Caki2 (cell line): ENCODE data around the gene SUSD3. TPM values are rescaled to one million over a fixed set of nuclear protein-coding genes. Genes with fewer than 3 reads are reported as not detected.
A peak's percentile ranks its signal among the peaks of the same experiment; 100 is the strongest.
"Not testable (repeated sequence)": the region's sequence is repeated elsewhere in the genome, so short reads cannot be mapped to it uniquely, and the experiment has no call there.

Source experiments
- DNase-seq: peaks from one replicate; pipeline ENCODE4 v3.0.0-alpha.2; 2015; ENCODE audit warnings: low read depth
- in situ Hi-C: cut with HindIII; loops from 2 replicates; pipeline ENCODE4 v1.10.0; 2016; ENCODE audit warnings: low sequenced_read_pairs, low pct_unique_long_range_greater_than_20kb, mixed read lengths
- total RNA-seq: library from RNA; depleted of rRNA; stranded (reverse); fragments of >200 nt; shearing (Covaris generic); gene quantifications from 2 replicates; pipeline ENCODE4 v1.2.3, GENCODE V29; 2014; ENCODE audit warnings: low replicate concordance

The SUSD3 gene
- total RNA-seq, 1 experiment from 2014 or later, result not detected

DNA sequence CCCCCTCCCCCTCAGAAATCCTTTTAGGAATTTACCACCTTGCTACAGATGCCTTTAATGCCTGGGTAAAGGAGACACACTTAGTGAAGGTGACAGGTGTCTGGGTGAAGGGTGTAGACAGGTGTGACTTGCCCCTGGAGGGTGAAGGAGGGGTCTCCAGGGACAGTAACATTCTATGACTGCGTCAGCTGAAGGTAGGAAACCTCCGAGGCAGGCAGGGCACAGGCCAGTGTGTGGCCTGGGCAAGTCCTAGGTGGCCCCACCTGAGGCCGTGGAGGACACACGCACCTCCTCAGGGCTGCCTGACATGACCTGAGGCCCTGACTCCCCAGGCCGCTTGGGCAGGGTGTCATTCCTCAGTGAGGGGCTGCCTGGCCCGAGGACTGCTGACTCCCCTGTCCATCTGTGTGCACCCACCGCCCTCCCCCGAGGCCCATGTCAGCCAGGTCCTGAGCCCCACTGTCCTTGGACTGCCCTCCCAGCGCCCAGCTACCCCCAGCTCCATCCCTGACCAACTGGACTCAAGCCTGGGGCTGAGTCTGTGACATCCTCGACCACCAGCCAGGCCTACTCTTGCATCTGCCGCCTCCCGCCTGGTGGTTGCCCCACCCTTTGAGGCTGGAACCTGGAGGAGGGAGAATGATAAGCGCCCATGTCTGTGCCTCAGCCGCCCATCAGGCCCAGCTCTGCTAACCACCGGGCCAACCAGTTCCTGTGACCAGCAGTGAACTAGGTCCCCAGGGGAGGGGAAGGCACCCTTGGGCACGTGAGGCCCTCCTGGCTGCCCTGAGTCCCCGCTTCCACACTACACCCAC, 55.9 kb downstream of the SUSD3 start:
- in situ Hi-C loops, result no loop called here
- DNase-seq, result no peak

DNA sequence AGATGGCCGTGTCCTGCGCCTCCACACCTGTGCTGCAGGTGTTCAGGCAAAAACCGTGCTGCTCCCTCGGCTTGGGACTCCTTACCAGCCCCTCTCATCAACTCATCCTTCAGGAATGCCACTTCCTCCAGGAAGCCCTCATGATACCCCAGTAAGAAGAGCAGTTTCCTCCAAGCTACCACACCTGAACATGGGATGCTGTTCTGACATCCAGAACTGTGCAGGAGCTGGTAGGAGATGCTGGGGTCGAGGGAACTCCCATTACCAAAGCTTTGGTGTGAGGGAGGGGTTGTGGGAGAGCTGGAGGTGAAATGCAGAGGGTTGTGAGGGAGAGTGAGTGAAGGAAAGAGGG, 56.5 kb downstream of the SUSD3 start:
- DNase-seq, result no peak
- in situ Hi-C loops, result no loop called here

DNA sequence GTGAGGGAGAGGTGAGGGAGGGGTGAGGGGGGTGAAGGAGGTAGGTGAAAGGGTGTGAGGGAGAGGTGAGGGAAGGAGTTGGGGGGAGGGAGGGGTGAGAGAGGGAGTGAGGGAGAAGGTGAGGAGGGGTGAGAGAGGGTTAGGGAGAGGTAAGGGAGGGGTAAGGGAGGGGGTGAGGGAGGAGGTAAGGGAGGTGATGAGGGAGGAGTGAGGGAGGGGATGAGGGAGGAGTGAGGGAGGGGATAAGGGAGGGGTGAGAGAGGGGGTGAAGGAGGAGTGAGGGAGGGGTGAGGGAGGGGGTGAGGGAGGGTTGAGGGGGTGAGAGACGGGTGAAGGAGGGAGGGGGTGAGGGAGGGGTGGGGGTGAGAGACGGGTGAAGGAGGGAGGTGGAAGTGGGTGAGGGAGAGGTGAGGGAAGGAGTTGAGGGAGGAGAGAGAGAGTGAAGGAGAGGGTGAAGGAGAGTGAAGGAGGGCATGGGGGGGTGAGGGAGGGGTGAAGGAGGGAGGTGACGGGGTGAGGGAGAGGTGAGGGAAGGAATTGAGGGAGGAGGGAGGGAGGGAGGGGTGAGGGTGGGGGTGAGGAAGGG, 57.1 kb downstream of the SUSD3 start:
- no peak for DNase-seq
- in situ Hi-C loops, result no loop called here

DNA sequence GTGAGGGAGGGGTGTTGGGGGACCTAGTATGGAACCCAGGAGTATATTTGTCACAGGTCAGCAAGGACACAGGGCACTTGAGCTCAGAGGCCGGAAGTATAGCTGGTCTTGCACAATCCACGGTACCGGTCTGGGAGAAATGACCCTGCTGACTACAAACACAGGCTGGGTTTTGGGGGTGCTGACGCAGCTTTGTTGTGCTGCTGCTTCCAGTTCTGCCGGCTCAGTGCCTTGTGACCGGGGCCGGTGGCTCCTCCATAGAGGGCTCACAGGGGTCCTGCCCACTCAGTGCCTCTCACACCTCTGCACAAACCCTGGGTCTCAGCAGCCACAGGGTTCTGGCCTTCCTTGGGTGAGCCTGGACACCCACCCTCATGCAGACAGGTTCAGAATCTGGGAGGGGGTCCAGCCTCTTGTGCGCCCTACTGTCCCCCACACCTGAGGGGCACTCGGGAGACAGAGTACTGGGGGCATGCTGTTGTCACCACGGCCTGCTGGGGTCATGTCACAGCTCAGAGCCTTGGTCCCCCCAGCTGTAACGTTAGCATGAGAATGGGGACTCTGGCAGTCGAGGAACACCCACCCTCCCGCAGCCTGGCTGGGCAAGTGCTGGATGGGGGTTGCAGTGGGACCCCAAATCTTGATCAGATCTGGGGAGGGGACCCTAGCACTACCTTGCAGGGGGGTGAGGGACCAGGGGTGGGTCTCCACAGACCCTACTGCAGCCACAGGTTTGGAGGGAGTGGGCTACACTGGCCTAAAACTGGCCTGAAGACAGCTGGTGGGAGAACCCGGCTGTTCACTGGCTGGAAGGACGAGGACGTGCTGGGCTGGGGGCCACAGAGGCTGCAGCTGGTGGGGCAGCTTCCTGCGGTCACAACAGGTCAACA, 57.8 kb downstream of the SUSD3 start:
- in situ Hi-C loops, result no loop called here
- no peak for DNase-seq

DNA sequence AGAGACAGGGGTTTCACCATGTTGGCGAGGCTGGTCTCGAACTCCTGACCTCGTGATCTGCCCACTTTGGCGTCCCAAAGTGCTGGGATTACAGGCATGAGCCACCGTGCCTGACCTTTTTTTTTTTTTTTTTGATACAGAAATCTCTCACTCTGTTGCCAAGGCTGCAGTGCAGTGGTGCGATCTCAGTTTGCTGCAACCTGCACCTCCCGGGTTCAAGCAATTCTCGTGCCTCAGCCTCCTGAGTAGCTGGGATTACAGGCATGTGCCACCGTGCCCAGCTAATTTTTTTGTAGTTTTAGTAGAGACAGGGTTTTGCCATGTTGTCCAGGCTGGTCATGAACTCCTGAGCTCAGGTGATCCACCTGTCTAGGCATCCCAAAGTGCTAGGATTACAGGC, 59.0 kb downstream of the SUSD3 start:
- in situ Hi-C loops, DNase-seq: not testable (repeated sequence)

DNA sequence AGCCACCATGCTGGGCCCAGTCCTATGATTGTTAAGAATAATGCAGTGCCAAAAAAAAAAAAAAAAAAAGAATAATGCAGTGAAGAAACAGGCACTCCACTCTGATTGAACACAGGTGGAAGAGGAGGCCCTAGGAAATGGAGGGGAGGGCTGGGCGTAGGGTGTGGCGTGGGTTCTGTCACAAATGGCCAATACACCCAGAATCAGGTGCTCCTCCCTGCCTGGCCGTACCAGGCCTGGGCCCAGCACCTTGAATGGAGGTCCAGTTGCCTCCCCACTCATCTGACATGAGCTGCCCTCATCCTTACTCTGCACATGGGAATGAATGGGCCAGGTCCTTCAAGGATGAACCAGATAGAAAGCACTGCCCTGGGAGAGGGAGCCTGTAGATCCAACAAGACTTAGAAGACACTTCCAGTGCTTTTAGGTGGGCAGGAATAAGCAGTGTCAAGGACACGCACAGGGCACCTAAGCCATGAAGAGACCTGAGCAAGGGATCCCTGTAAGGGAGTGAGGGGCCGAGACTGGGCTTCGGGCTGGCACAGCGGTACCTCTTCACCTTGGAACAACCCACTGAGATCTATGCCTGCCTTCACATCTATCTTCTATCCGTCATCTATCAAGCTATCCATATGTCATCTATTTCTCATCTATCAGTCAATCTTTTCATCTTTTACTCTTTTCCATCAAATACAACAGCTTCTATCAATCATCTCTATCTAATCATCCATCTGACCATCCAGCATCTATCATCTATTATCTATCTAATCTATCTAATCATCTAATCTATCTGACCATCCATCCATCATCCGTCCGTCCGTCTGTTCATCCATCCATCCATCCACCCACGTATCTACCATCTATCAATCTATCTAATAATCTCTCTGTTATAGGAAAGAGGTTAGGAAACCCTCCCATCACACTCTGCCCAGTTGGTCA, 59.7 kb downstream of the SUSD3 start:
- DNase-seq, result no peak
- in situ Hi-C loops, result no loop called here

DNA sequence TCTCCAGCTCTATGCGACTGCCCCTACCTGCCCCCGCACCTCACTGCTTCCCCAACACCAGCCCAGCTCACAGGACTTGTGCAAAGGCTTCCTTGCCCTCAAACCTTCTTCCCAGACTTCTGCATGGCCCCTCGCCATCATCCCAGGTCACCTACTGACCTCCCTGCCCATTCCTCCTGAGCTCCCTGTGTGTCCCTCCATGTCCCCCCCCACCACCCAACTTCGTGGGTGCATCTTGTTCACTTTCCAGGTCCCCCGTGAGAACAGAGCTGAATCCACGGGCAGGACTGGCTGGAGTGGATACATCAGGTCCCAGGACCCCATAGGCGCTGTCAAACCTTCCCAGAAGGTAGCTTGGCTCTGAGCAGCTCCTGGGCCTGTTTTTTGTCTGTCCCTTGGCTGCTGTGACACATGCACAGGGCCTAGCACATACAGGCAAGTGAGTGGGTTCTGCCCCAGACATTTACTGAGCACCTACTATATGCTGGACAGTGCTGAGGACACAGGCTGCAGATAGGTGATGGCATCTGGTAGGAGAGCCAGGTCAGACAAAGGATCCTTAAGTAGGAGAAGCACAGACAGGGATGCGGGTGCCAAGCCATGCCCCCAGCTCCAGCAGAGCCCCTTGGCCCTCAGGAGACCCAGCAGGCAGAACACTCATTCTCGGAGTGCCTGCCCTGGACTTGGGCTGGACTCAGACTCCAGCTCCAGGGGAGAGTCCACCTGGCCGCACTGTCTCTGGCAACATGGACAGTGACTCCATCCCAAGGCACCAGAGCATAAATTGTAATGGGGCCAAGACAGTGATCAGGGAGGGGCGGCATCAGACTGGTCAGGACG, 60.6 kb downstream of the SUSD3 start:
- no peak for DNase-seq
- in situ Hi-C loops, result no loop called here

DNA sequence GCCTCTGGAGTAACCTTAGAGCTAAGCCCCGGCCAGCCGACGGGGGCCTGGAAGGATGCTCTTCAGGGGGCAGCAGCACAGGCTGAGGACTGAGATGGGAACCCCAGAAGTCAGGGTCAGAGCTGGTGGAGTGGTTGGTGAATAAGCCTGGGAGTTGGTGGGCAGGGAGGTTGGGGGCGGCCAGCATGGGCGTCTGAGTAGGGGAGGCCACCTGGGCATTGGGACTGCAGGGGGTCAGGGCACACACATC, 61.1 kb downstream of the SUSD3 start:
- DNase-seq, result no peak
- in situ Hi-C loops, result no loop called here

DNA sequence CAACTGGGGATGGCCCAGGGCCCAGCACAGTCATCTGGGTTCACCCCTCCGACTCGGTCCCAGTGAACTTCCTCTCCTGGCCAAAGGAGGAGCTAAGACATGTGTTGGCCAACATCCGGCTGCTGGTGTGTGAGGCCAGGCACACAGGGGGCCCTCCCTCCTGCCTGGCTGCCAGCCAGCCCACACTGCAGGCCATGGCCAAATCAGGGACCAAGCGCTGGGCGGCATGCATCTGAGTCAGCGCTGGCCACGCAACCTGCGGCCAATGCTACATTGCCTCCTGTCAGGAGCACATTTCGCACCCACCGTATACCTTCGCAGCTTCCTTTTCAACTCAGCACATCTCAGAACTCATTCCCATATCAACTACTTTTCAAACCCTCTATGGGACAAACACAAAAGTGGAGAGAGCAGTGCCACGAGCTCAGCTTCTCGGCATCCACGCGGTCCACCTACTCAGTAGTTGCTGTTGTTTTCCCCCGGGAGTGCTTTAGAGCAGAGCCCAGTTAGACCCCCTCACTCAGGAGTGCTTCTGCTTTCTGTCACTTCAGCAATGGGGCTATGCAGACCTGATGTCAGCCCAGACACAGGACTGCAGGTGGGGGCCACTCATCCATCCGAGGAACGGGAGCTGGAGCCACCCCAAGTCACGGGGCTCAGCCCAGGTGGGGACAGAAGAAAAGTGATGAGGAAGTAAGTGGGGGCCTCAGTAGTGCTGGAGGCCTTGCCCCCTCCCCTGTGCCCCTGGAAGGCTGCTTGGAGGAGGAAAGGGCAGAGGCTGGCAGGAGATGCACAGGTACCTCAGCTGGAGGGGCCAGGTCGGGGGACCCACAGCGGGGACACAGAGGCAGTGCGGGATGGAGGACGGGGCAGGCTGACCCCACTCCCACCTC, 61.7 kb downstream of the SUSD3 start:
- in situ Hi-C loops, result no loop called here
- DNase-seq, result peak; percentile 93

DNA sequence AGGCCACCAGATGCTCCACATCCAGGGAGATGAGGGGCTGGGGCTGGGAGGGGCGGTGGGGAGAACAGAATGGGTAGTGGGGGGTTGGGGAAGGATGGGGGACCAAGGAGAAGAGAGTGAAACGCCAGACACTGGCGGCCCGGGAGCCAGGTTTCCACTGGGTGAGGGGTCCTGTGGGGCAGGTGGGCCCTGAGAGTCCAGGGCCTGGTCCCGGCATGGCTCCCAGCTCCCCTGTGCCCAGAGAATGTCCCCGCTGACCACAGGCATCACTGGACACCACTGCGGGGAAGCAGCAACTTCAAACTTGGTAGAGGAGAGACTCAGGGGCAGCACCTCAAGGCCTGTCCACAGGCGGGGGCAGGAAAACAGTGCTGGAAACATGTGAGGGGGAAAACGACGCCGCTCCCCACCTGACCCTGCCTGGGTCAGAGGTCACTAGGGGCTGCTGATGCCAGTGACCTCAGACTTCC, 62.4 kb downstream of the SUSD3 start:
- DNase-seq, result no peak

DNA sequence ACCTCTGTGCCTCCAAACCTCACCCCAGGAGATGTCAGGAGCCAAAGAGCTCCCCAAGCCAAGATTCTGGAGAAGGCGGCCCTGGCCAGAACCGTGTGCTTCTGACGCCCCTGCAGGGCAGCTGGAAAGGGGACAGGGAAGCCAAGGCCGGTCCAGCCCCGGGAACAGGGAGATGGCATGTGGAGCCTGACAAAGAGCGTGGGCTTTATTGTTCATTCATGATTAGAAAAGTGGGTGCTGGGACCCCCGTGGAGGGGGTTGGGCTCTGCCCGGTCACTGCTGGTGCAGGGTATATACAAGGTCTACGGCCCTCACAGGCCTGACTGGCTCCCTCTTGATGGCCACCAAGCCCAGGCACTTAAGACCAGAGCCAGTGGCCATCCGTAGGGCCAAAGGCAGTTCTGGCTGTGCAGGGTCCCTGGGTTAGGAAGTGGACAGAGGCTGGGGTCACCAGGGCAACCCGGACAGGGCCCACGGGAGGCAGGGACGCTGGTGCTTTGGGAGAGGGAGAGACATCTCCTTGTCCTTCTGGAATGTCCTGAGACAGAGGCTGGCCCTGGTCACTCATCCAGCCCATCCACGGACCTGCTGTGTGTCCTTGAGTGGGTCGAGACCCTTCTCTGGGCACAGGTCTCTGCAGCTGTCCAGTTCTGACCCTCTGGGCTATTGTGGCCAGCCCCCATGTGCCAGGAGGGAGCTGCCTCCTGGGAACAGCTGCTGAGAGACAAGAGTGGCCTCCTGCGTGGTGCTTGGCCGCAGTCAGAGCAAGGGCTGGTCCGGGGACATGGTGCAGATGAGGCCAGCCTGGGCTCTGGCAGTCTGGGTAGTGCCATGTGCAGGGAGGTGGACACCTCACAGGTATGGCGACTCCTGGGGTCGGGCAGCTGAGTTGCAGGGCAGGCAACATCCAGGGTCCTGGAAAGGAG, 63.1 kb downstream of the SUSD3 start:
- in situ Hi-C loops, result no loop called here
- DNase-seq, result no peak

More for the DNA sequence above, 62.4 kb downstream of the SUSD3 start:
- in situ Hi-C loops, result no loop called here

DNA sequence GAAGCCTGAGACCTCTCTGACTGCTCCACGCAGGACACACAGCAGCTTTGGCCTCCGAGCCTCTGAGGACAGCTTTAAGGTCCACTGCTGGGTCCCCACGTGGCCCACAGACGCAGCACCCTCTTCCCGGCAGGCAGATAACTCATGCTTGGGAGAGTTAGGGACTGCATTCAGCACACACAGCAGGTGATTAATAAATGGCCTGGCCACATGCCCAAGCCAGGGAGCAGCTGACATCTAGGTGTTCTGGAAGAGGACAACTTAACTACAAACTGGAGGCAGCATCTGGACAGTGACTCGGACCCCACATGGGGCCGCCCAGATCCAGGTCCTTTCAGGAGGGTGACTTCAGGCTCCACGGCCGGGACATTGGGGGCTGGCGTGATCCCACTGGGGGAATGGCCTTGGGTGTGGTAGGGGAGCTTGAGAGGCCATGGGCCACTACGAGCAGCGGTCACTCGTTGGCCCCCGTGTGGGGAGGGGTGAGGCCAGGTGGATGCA, 64.3 kb downstream of the SUSD3 start:
- DNase-seq, result no peak

DNA sequence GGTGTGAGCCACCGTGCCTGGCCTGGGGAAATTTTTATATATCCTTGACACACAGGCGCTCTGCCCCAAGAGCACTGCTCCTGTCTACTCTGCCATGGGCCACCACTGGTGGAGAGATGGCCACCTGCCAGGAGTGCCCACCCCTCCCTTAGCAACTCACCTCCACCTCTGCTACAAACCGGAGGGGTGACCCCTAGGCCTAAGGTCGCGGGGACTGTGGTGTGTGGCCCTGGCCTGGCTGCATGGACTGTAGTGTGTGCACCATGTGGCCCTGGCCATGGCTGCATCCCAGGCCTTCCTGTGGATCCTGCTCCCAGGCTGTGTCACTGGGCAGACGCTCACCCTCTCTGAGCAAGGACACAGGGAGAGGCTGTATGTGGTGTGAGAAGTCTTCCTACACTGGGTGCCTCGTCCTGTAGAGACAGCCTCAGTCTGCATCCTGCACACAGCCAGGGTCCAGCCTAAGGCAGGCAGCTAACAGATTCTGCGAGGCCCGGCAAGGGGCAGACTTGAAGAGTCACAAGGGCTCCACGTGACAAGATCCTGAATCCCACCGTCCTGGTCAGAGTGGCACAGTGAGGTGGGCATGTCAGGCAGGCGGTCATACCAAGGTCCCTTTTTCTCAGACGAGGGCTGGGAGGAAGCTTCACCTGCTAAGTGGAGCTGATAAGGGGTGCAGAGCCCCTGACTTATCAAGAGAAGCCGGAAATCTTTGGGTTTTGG, 65.2 kb downstream of the SUSD3 start:
- DNase-seq, result no peak
- in situ Hi-C loops, result no loop called here

More for the DNA sequence above, 64.3 kb downstream of the SUSD3 start:
- in situ Hi-C loops, result no loop called here

DNA sequence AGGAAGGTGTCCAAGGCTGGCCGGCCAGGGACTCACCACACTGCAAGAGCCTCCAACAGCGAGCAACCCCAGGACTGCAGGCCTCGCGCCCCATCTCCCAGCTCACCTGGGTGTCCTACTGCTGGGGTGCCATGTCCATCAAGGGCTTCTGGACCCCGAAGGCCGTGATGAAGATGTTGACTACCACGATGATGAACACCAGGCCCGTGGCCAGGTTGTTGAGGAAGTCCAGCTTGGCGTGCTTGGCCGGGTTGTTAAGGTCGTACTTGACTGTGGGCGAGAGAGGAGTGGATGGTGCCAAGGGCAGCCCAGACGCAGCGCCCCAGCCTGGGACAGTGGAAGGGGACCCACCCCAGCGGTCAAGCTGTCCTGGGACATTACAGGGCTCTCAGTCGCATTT, 66.3 kb downstream of the SUSD3 start:
- DNase-seq, result no peak
- in situ Hi-C loops, result no loop called here

DNA sequence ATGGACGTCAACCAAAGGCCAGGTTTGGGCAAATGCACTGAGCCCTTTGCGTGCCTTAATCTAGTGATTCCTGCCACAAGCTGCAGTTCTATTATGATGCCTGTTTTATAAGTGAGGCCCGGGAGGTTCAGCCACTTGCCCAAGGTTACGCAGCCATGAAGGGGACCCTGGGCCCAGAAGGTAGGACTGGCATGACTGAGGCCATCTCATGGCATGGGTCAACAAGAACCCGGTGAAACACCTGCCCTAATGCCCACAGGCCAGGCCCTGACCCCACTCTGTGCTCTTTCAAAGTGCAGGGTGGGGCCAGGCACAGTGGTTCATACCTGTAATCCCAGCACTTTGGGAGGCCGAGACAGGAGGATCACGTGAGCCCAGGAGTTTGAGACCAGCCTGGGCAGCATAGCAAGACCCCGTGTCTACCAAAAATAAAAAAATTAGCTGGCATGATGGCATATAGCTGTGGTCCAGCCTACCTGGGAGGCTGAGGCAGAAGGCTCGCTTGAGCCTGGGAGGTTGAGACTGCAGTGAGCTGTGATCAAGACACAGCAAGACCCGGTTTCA, 66.9 kb downstream of the SUSD3 start:
- no peak for DNase-seq
- in situ Hi-C loops, result no loop called here
